GM12878 (cell line): ENCODE data around the gene SAP25. TPM values are rescaled to one million over a fixed set of nuclear protein-coding genes. Genes with fewer than 3 reads are reported as not detected.

Experiments
- ATAC-seq: fragments of 200-7000 bp; cut with Tn5 transposase; 3 replicates; pipeline ENCODE4 v1.9.1; 2020; ENCODE audit warnings: mild to moderate bottlenecking, moderate library complexity
- BruUV-seq: library from RNA; stranded (reverse); fragments of 400-500 nt; replicated peaks from 2 replicates; lab custom pipeline; 2021; lab: Mats Ljungman, UMichigan
- CTCF ChIA-PET: fragments of 300-600 bp; sonication (Branson Sonifier 250); formaldehyde crosslinking; extraction: SDS; loops from one replicate; lab custom pipeline; 2021; ENCODE audit warnings: inconsistent platforms; lab: Yijun Ruan, JAX
- POLR2A ChIA-PET: fragments of 350-600 bp; formaldehyde crosslinking; extraction: SDS; loops from one replicate; lab custom pipeline; 2021; ENCODE audit warnings: inconsistent platforms; lab: Charles Lee
- RAD21 ChIA-PET: fragments of 300-600 bp; sonication (Branson Sonifier 250); formaldehyde crosslinking; loops from one replicate; lab custom pipeline; 2023; ENCODE audit warnings: antibody characterized with exemption; ENCODE audit not compliant: unreplicated experiment; lab: Charles Lee
- SMC1A ChIA-PET: fragments of 300-600 bp; sonication (Branson Sonifier 250); formaldehyde crosslinking; loops from one replicate; lab custom pipeline; 2023; ENCODE audit not compliant: unreplicated experiment, uncharacterized antibody; lab: Charles Lee
- DNase-seq: peaks from one replicate; pipeline ENCODE4 v3.0.0-alpha.2; 2011; ENCODE audit warnings: low read depth, low spot score
- FAIRE-seq: peaks from 3 replicates; lab custom pipeline; 2011; peaks lifted over from hg19 to GRCh38; lab: Jason Lieb, UNC
- H2AFZ ChIP-seq: 2 replicates; pipeline ENCODE4 v1.6.0; 2011; ENCODE audit warnings: low read depth, low read length, control low read depth; ENCODE audit not compliant: control insufficient read depth
- H3K27ac ChIP-seq: 2 replicates; pipeline ENCODE4 v1.5.1; 2011; ENCODE audit warnings: control low read depth; ENCODE audit not compliant: control insufficient read depth, insufficient read depth
- H3K27me3 ChIP-seq, 2 experiments: replicated peaks in 1 of 2; 2 replicates each; pipeline versions ENCODE4 v1.6.0 to v1.6.1; 2011; ENCODE audit warnings: low read length in 1 of 2; ENCODE audit not compliant: control insufficient read depth in 2 of 2, insufficient read depth in 2 of 2
- H3K36me3 ChIP-seq, 2 experiments: 2 replicates each; pipeline ENCODE4 v1.5.1; 2011; ENCODE audit warnings: low read length in 1 of 2; ENCODE audit not compliant: control insufficient read depth in 2 of 2, insufficient read depth in 2 of 2
- H3K4me1 ChIP-seq: 2 replicates; pipeline ENCODE4 v1.6.1; 2011; ENCODE audit warnings: mild to moderate bottlenecking, low read length, moderate library complexity, mixed read lengths; ENCODE audit not compliant: control insufficient read depth, insufficient read depth
- H3K4me2 ChIP-seq: 2 replicates; pipeline ENCODE4 v1.6.0; 2011; ENCODE audit warnings: control low read depth; ENCODE audit not compliant: control insufficient read depth, insufficient read depth
- H3K4me3 ChIP-seq: fragments of 200-600 bp; sonication (generic); 2 replicates; pipeline ENCODE4 v1.5.1; 2016
- H3K79me2 ChIP-seq: 2 replicates; pipeline ENCODE4 v1.6.0; 2011; ENCODE audit warnings: low read length; ENCODE audit not compliant: control insufficient read depth, insufficient read depth
- H3K9ac ChIP-seq: 2 replicates; pipeline ENCODE4 v1.8.0; 2011; ENCODE audit warnings: low read length, control low read depth, mixed read lengths; ENCODE audit not compliant: control insufficient read depth, insufficient read depth
- H3K9me3 ChIP-seq: replicated peaks from 3 replicates; pipeline ENCODE4 v1.5.1; 2011; ENCODE audit warnings: mild to moderate bottlenecking, low read length; ENCODE audit not compliant: control insufficient read depth, insufficient read depth
- H4K20me1 ChIP-seq: 2 replicates; pipeline ENCODE4 v1.6.0; 2011; ENCODE audit not compliant: control insufficient read depth, insufficient read depth
- ASH2L ChIP-seq: fragments of 300-600, 200-600 bp; sonication (generic); IDR thresholded peaks from 2 replicates; pipeline ENCODE4 v1.6.1; 2017; ENCODE audit warnings: low read depth, mild to moderate bottlenecking, borderline replicate concordance
- FOXK2 ChIP-seq: fragments of 450-650 bp; IDR thresholded peaks from 2 replicates; pipeline ENCODE4 v1.6.1; 2017; ENCODE audit warnings: mild to moderate bottlenecking, moderate library complexity
- IRF5 ChIP-seq: fragments of 450-650 bp; IDR thresholded peaks from 2 replicates; pipeline ENCODE4 v1.6.1; 2017; ENCODE audit warnings: borderline replicate concordance
- NBN ChIP-seq: fragments of 450-650 bp; IDR thresholded peaks from 2 replicates; pipeline ENCODE4 v1.6.1; 2016
- SMAD1 ChIP-seq: fragments of 450-650 bp; IDR thresholded peaks from 2 replicates; pipeline ENCODE4 v1.6.1; 2018; ENCODE audit warnings: mild to moderate bottlenecking, low read depth; ENCODE audit not compliant: partially characterized antibody
- TBL1XR1 ChIP-seq: IDR thresholded peaks from 2 replicates; pipeline ENCODE4 v1.6.1; 2012; ENCODE audit warnings: low read depth, low read length, improper control_type of control experiment
- WRNIP1 ChIP-seq: IDR thresholded peaks from 2 replicates; pipeline ENCODE4 v1.6.1; 2011; ENCODE audit warnings: low read depth, low read length, improper control_type of control experiment, borderline replicate concordance
- YY1 ChIP-seq: IDR thresholded peaks from 2 replicates; pipeline ENCODE4 v1.6.1; 2011; ENCODE audit warnings: low read depth, mild to moderate bottlenecking, low read length
- WGBS: methylation state at CpG from one replicate; pipeline ENCODE4 v1.1.6; 2016; ENCODE audit warnings: low lambda C conversion rate; ENCODE audit not compliant: insufficient replicate concordance, insufficient coverage; ENCODE audit errors: missing lambda C conversion rate; 5-methylcytosine and 5-hydroxymethylcytosine counted together
- in situ Hi-C: fragments of 300-500 bp; cut with MboI; formaldehyde crosslinking; loops from 9 replicates; pipeline ENCODE4 v1.14.3; 2018; ENCODE audit warnings: mixed read lengths
- intact Hi-C: fragments of 100-400 bp; cut with micrococcal nuclease; formaldehyde crosslinking; loops from one replicate; pipeline ENCODE4 v1.14.2; 2022; ENCODE audit not compliant: unreplicated experiment
- polyA plus RNA-seq, 11 experiments: library from polyadenylated mRNA; depleted of rRNA in 4 of 11; unstranded in 6 of 11; stranded (reverse) in 5 of 11; fragments of >200 nt; fragmentation: Nextera tagmentation in 4 of 11; fragmentation: Illumina TruSeq in 1 of 11; extraction: Ambion mirVana in 4 of 11; extraction: Trizol in 1 of 11; gene quantifications; 1 replicate in 1 of 11; 2 replicates in 10 of 11; pipeline versions ENCODE4 v1.2.1 to v1.2.3, GENCODE V29; 2011 to 2016; ENCODE audit warnings: inconsistent platforms in 2 of 11, missing spikeins in 2 of 11, low read depth in 1 of 11
- total RNA-seq, 4 experiments: library from RNA; depleted of rRNA in 3 of 4; stranded (reverse); fragments of >200 nt in 3 of 4; fragmentation: Illumina TruSeq in 1 of 4; extraction: Trizol in 1 of 4; gene quantifications; 2 replicates each; pipeline versions ENCODE4 v1.2.1 to v1.2.3, GENCODE V29; 2013 to 2021

The SAP25 gene
- total and polyA plus RNA-seq, 10 of the 15 experiments (the other 5 are each of a cell fraction or from before 2014, with no cell fraction given): 0.14 to 8.6 (median 1.1) TPM

GRCh38 chr7:100582650-100583049, 8.9 kb upstream of the SAP25 start (continued):
- TF ChIP-seq SMAD1 (no peak), YY1 (no peak)

DNA sequence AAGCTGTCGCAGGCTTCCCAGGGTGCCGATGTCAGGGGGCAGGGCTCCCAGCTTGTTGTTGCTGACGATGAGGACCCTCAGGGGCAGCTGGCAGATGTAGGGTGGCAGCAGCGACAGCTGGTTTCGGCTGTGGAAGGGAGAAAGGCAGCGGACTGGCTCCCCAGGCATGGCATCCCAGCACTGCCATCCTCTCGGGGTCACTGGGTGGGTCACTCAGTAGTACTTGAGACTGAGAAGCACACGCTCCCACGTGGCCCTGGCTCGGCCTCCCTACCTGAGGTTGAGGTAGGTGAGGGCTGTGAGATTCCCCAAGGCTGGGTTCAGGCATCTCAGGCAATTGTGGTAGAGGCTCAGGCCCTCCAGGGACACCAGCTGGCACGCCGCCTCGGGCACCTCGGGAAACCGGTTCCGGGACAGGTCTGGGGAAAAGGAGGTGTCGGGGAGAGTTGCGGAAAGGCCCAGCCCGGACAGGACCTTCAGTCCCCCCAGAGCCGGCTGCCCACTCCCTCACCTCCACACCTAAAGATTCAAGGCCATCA, 8.4 kb upstream of the SAP25 start:
- no peak overlapping the region for H3K4me2 ChIP-seq
- DNase-seq: no peak
- POLR2A ChIA-PET: no interaction called here
- H3K9me3 ChIP-seq: no peaks in the 10 kb centered on the region
- SMC1A ChIA-PET: no interaction called here
- H3K27me3 ChIP-seq: no peaks in the 10 kb centered on the region
- intact Hi-C loops: no loop called here
- CTCF ChIA-PET: interaction anchor here (11.6 kb wide), 1 partner anchor 18 kb away, joined by 190 read pairs; no protein-coding TSS in a partner anchor
- no peak overlapping the region for H3K9ac ChIP-seq
- no peak overlapping the region for H3K27ac ChIP-seq
- 98% methylated on average over 20 of the region's 20 CpGs for WGBS
- no peak overlapping the region for H2AFZ ChIP-seq
- H3K79me2 ChIP-seq: peaks cover 32% of the 10 kb centered on the region
- TF ChIP-seq TBL1XR1: no peak
- no peak for TF ChIP-seq WRNIP1
- TF ChIP-seq NBN: no peak
- TF ChIP-seq IRF5: no peak
- TF ChIP-seq FOXK2: no peak
- TF ChIP-seq ASH2L: no peak
- no TSS peak for BruUV-seq
- no peak for ATAC-seq
- H4K20me1 ChIP-seq: no peaks in the 10 kb centered on the region
- no peak for FAIRE-seq
- in situ Hi-C loops: no loop called here
- peaks cover 24% of the 10 kb centered on the region for H3K4me1 ChIP-seq
- no peak overlapping the region for H3K4me3 ChIP-seq
- peaks cover 11 to 13% of the 10 kb centered on the region in 2 experiments for H3K36me3 ChIP-seq
- RAD21 ChIA-PET: interaction anchor here (0.6 kb wide), 1 partner anchor 103 kb away, joined by 5 read pairs; no protein-coding TSS in a partner anchor
